Right kidney (tissue), 1 donor: ENCODE measurements around the gene CCDC24.

Source experiments
- DNase-seq: peaks from one replicate; pipeline ENCODE4 v3.0.0-alpha.2; 2016

CCDC24 gene

DNA sequence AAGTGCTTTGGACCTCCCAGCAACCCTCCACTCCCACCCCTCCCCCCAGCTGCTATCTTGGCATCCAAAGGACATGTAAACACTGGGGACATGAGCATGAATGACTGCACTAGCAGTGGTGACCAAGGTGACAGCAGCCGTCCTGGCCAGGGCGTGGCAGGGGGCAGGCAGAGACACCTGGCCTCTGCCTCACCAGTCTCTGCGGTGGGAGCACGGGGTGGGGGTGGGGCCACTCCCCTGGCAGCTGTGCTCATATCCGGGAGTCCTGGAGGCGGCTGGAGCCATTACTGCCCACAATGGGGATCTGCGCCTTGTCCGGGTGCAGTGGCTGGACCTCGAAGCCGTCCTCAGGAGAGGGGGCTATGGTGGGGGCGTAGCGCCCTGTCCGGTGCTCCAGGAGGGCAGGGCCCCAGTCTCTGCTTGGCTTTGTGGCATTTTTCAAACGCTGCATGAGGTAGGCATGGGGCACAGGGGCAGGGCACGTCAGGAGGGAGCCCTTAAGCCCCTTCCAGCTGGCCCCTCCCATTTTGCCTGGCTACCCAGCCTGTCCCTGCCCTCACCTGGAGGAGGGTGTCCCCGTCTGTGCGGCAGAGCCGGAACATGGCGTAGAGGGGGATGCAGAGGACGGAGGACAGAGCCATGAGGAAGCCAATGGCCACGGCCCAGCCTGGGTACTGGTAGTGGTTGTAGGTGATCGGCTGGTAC is 6.0 kb downstream of the CCDC24 start:
- DNase-seq: no peak

DNA sequence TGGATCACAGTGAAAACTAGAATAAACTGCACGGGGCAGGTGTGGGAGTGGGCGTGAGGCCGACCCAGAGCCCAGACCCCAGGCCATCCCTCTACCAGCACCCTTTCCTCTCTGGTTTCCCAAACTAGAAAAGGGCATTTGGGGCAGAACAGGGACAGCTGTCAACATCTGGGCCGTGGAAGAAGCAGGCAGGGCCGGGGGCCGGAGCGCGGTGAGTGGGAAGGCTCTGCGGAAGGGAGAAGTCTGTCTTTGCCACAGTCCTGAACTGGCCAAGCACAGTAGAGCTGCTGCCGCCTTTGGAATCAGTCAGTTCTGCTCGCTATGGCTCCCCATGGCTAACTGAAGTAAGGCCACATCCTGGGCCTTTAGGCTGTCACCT is 6.6 kb downstream of the CCDC24 start:
- no peak for DNase-seq

- no peak for DNase-seq
Measured at GRCh38 chr1:43999455-43999854, 8.1 kb downstream of the CCDC24 start.

DNA sequence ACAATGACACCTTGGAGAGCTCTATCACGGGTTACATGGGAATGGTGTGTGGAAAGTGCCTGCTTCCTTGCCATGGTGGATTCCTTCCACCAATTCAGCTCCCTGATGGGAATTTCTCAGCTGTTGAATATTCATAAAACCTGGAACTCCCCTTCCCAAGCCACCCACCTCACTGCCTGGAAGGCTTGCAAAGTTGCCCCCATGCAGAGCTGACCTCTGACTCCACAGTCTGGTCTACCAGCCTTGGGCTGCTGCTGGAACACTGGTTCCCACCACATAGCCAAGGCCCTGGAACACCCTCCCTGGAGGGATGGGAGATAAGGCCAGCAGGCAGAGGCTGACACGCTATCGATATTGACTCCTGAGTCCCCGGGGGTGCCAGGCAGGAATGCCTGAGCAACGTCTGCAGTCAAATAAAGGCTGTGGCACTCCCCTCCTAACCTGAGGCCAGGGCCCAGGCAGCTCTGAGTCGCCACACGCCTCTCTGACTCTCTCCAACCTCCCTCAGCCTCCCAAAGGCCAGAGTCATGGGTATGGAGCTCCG is 8.8 kb downstream of the CCDC24 start:
- DNase-seq: no peak

GRCh38 chr1:44002165-44002564 is 10.8 kb downstream of the CCDC24 start:
- DNase-seq: no peak

DNA sequence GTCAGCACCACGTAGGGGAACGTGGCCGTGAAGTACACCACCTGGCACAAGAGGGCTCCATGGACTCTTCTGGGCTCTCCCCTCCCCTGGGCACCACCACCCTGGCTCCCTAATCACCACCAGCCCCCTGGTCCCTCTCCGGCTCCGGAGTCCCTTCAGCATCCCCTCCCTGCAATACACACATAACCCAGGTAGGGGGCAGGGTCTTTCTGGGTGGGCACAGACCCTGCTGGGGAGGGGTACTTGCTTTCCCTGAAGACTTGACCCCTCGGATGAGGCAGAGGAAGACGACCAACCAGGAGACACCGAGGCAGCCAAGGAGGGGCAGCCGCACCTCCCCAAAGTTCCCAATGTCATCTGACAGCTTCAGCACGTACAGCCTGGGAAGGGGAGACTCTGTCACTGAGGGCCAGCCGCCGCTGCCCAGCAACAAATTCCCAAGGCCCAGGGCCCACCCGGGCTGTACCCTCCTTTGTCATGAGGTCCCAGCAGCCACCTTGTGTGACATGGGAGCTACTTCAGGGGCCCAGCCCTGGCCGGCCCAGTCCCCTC is 11.3 kb downstream of the CCDC24 start:
- no peak for DNase-seq

- no peak for DNase-seq
Measured at GRCh38 chr1:44008259-44008658, 16.9 kb downstream of the CCDC24 start.

GRCh38 chr1:44010935-44011471 is 19.6 kb downstream of the CCDC24 start:
- no peak for DNase-seq

DNA sequence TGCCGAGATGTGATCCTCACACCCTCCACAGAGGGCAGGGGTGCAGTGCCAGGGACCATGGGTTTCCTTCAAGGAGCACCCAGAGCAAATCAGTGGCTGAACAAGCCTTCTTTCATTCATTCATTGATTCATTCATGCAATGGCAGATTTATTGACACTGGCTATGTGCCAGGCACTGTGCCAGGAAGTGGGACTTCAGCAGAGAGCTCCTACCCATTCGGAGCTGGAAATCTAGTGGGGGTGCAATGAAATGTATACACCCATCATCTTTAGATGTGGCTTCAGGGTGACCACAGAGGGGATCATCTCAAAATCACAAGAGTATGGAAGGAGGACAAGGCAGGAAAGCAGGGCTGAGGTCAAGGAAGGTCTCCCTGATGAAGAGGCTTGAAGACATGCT is 21.0 kb downstream of the CCDC24 start:
- no peak for DNase-seq

DNA sequence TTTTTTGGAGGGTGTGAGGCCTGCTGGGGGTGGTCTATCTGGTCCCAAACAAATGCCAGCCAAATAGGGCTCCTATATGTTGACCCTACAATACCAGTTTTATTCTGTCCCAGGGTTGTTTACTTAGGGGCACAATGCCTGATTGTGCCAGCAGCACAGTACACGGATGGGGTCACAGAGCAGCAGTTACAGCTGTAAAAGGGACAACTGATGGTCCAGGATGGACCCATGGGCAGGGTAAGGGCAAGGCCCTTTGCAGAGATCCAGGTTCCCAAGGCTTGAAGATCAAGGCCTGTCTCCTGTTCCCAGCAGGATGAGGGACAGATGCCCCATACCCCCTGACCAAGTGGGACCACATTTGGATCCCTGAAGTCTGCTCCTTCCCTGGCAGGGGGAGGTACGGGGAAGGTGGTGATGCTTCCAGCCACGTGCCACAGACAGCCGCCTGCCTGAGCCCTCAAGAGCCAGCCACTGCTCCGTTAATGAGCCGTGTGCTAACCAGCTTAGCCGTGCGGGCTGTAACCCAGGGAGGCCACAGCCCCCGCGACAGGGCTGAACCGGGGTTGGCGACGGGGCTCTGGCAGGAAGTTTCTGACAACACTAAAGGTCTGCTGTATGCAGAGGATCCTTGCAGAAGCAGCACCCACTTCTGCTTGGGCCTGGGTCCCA is 21.7 kb downstream of the CCDC24 start:
- peak; percentile 46 for DNase-seq

GRCh38 chr1:44013949-44014348 is 22.6 kb downstream of the CCDC24 start:
- DNase-seq: no peak

DNA sequence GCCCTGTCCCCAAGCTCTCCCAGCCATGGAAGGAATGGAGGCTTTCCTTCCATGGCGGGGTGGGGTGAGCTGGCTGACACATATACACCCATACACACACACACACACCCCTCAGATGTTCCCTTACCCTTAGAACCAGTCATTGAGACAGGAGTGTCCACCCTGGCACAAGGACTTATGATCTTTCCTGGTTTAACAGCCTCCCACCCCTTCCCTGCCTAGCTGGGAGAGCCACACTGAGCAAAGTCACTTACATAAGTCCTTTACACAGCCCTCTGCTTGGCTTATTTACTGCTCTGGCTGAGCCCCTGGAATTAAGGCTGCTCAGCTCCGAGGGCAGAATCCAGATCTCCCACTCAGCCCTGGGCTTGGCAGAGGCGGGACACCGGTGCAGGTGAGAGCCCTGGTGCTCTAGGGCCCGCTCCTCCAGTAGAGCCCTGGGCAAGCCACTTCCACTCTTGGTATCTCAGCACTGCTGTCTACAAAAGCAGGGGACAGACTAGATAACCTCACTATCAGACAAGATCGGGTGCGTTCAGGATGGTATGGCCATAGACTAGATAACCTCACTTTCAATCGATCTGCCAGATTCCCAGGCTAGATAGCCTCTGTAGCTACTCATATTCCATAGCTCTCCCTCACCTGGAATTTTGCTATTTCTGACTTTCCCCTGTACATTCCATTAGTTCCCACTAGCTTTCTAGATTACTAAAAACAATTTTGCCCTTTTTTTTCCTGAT is 23.1 kb downstream of the CCDC24 start:
- DNase-seq: no peak

- DNase-seq: no peak
Measured at GRCh38 chr1:44015206-44015605, 23.8 kb downstream of the CCDC24 start.

DNA sequence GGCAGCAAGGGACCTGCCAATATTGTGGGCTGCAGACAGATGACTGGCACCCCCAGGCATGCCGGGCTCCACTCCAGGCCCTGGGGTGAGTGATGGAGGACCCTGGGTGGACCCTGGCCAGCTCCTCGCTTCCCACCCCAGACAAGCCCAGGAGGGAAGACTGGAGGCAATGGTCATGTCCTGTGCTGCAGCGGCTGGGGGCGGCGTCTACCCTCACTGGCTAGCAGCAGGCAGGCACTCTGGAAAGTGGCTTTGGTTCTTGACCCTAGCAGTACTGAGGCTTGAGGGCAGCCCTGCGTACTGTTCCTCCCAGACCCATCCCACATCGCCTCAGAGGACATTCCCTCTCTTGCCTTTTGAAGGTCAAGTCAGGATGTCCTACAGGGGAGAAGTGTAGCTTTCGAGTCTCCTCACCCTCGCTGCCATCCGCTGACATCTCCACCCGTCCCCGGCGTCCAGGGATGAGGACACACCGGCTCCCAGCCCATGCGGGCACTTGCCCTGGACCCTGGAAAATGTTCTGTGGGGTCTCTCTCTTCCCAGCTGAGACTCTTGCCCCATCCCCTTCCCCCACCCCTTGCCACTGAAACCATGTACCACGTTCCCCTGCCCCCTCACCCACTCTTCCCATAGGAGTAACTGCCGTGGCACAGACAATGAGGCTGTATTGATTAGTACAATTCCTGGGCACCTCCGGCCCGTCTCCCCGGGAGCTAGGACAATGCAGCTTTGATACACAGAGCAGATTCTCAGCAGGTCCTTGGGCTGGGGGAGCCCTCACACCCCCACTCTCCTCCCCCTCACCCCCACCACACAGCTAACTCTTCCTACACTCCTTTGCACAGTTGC is 24.9 kb downstream of the CCDC24 start:
- no peak for DNase-seq

DNA sequence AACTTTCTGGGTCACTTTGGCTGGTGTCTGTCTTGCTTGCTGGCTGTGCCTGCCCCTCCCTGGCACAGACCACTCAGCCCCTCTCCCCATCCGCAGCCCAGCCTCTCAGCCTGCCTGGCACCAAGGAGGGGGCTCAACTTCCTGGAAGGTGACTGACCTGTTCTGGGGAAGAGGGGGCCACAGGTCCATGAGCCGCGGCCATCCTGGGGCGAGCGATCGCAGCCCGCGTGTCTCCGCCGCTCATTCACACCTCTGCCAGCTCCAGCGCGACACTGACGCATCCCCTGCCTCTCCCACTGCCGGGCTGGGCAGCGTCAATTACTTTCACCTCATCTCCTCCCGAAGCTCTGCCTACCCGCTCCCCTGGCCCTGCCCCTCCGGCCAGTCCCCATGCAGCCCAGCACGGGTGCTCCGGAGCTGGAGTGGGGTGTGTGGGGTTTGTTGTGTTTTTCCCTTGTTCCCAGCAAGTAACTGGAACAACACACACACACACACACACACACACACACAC is 25.5 kb downstream of the CCDC24 start:
- no peak for DNase-seq

DNA sequence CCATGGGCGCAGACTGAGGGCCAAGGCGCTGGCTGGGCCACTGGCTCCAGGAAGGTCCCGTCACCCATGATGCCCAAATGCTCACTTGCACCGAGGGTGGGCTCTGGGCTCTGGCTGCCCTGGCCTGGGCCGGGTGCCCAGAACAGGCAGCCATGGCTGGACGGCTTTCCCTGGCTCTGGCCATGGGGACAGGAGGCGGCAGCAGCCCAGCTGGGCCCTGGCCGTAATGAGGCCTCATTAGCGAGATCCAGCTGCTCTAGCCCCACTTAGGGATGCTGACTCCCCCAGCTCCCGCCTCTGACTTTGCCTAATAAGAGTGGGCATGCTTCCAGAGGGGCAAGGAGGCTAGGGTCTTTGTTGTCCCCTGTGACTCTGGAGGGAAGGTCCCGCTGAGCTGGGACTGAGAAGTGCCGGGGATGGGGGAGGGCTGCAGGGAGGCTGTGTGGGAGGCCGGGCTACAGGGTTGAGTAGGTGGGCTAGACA is 28.1 kb downstream of the CCDC24 start:
- DNase-seq: no peak

DNA sequence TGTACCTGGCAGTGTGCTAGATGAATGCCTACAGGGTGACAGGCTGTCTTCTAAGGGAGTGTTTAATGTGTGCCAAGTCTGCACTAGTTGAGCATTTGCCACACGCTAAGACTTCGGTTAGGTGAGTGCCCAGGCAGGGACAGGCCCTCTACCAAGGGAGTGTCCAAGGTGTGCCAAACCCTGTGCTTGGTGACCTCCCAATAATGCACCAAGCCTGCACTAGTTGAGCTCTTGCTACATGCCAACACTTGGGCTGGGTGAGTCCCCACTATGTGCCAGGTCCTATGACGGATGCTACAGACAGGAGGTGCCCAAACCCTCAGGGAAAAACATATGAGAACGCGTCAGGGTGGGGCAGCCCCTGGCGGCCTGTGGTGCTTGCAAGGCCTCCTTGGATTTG is 29.1 kb downstream of the CCDC24 start:
- no peak for DNase-seq

DNA sequence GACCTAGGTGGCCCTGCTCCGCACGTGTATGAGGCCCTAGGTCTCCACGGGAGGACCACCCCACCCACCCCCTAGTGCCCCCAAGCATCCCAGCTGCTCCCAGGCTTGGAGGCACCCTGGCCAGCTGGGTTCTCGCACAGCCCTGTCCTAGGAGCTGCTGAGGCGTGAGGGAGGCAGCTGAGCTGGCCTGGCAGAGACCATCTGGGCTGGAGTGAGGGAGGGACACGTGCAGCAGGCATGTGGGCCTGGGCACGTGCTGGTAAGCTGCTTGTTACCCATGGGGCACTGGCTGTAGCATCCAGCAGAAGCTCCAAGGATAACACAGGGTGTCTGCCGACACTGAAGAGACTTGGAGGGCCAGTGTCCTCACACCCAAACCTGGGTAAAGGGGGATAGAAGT is 29.8 kb downstream of the CCDC24 start:
- DNase-seq: no peak

DNA sequence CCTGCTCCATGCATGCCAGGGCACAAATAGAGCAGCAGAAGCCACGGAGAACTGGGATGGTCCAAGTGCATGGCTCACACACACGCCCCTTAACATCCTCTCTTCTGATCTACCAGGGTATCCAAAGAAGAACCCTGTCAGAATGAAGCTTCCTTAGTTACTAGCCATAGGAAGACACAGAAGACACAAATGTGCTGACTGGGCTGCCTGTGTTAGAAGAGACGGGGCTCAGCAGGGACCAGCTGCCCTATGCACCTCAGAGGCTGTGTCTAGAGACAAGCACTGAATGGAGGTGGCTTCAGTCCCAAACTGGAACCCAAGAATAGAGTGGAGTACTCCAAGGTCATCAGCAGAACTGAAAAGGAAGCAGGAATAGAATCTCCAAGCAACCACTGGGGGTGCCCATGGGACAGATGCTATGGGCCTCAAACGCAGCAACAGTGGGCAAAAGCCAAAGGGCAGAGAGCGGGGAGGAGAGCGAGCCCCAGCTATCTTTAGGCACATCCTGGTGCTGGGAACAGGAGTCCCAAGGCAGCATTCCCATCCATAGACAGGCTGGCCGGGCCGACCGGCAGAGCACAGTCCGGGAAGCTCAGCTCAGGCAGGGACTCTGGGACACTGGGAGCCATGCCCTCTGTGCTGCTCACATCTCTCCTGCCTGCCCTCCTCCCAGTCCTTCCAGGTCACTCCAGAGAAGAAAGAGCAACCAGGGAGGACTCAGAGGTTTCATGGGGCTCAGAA is 30.4 kb downstream of the CCDC24 start:
- no peak for DNase-seq

- DNase-seq: no peak
Measured at GRCh38 chr1:44024031-44024902, 32.9 kb downstream of the CCDC24 start.
